Uterus (tissue), 2 donors: ENCODE results near the gene LDLRAD4.

ENCODE experiments used
- POLR2A ChIP-seq, 2 donors: fragments of 450-650 bp; IDR thresholded peaks; one replicate each; pipeline ENCODE4 v1.6.1; 2016; ENCODE audit warnings: antibody characterized with exemption in 2 of 2, mild to moderate bottlenecking in 1 of 2, moderate library complexity in 1 of 2
- TF ChIP-seq, protein P1 (sequence below), 4 experiments: fragments of 200-600 bp in 2 of 4; fragments of 450-650 bp in 2 of 4; sonication (generic) in 2 of 4; IDR thresholded peaks; one replicate each; pipeline ENCODE4 v1.5.1; 2016 to 2019; ENCODE audit warnings: antibody characterized with exemption in 4 of 4, mild to moderate bottlenecking in 2 of 4, moderate library complexity in 1 of 4

DNA sequence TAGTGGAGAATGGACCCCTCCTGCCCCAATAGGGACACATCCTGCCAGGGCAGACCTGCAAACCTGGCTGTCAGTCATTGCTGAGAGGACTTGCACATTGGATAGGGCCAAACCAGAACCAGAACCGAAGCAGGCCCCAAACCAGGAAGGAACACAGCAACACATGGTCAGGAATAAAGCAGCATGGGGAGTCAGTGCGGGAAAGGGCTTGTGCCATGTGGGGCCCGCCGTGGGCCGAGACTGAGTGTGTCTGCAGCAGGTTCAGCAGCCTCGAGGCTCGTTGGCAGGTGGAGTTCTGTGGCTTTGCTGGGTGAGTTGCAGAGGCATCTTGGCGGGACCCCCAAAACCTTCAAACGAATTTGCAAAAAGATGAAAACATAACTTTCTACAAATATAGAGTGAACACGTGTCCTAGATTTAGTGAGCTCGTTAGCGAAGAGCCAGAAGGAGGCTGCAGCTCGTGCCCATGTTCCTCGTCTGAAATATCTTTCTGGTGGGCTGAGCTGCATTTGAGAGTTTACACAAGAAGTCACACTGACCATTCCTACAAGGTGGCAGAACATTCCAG is 44.9 kb upstream of the LDLRAD4 start:
- TF ChIP-seq POLR2A (IDR thresholded peaks at IDR 0.05) = no peak
- TF ChIP-seq, protein P1, sequence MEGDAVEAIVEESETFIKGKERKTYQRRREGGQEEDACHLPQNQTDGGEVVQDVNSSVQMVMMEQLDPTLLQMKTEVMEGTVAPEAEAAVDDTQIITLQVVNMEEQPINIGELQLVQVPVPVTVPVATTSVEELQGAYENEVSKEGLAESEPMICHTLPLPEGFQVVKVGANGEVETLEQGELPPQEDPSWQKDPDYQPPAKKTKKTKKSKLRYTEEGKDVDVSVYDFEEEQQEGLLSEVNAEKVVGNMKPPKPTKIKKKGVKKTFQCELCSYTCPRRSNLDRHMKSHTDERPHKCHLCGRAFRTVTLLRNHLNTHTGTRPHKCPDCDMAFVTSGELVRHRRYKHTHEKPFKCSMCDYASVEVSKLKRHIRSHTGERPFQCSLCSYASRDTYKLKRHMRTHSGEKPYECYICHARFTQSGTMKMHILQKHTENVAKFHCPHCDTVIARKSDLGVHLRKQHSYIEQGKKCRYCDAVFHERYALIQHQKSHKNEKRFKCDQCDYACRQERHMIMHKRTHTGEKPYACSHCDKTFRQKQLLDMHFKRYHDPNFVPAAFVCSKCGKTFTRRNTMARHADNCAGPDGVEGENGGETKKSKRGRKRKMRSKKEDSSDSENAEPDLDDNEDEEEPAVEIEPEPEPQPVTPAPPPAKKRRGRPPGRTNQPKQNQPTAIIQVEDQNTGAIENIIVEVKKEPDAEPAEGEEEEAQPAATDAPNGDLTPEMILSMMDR (IDR thresholded peaks at IDR 0.05) = no peak
